Ovary (tissue), 3 donors: ENCODE data around the gene PLEKHG4B.

Experiments
- EP300 ChIP-seq: sonication (generic); formaldehyde crosslinking; IDR thresholded peaks from one replicate; pipeline ENCODE4 v1.6.1; 2017; ENCODE audit warnings: antibody characterized with exemption
- TF ChIP-seq, protein P1 (sequence below), 3 donors: fragments of 450-650 bp in 2 of 3; fragments of 200-600 bp in 1 of 3; IDR thresholded peaks; one replicate each; pipeline versions ENCODE4 v1.5.1 to v1.8.0; 2016 to 2022; ENCODE audit warnings: antibody characterized with exemption in 3 of 3, mild to moderate bottlenecking in 1 of 3
- donor health status: DM: no; HTN: no; CAD: no.

DNA sequence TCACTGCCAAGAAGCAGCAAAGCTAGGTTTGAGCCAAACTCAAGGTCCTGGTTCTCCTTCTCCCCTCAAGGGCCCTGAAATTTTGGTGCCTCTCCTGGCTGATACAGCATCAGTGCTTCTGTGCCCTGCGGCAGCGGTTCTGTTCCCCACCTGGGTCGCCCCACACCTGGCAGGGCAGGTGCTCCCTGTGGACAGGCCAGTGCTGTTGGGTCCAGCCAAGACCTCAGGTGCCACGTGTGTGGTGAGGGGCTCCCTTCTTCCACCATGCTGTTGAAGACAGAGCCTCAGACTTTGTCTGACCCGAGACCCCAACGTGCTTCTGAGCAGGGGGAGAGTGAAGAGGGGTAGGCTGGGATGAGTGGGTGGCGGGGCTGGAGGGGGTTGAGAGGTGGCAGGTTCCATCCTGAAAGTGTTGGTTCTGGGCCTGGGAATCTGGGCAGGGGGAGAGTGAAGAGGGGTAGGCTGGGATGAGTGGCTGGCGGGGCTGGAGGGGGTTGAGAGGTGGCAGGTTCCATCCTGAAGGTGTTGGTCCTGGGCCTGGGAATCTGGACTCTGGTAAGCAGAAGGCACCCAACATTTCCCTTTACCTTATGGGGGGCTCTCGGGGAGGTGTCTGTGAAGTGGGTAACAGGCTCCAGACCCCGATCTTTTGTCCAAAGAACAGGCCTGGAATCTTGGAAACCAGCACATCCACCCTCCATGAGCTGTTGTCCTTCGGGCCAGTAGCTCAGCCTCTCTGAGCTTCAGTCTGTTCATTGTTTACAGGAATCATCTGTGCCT is 2.3 kb downstream of the PLEKHG4B start:
- TF ChIP-seq EP300 = no peak
- TF ChIP-seq, protein P1, sequence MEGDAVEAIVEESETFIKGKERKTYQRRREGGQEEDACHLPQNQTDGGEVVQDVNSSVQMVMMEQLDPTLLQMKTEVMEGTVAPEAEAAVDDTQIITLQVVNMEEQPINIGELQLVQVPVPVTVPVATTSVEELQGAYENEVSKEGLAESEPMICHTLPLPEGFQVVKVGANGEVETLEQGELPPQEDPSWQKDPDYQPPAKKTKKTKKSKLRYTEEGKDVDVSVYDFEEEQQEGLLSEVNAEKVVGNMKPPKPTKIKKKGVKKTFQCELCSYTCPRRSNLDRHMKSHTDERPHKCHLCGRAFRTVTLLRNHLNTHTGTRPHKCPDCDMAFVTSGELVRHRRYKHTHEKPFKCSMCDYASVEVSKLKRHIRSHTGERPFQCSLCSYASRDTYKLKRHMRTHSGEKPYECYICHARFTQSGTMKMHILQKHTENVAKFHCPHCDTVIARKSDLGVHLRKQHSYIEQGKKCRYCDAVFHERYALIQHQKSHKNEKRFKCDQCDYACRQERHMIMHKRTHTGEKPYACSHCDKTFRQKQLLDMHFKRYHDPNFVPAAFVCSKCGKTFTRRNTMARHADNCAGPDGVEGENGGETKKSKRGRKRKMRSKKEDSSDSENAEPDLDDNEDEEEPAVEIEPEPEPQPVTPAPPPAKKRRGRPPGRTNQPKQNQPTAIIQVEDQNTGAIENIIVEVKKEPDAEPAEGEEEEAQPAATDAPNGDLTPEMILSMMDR (IDR thresholded peaks at IDR 0.05) = no peak
